GM12891 (cell line): Measurements from ENCODE around the gene ABHD6.
"Not testable (repeated sequence)": the region's sequence is repeated elsewhere in the genome, so short reads cannot be mapped to it uniquely, and the experiment has no call there.

Experiments used
- DNase-seq: peaks from one replicate; pipeline ENCODE4 v3.0.0; 2011; ENCODE audit warnings: low spot score; ENCODE audit not compliant: insufficient read length
- FAIRE-seq: peaks from 2 replicates; lab custom pipeline; 2011; peaks lifted over from hg19 to GRCh38; lab: Jason Lieb, UNC
- PAX5 ChIP-seq: IDR thresholded peaks from 2 replicates; pipeline ENCODE4 v1.6.1; 2011; ENCODE audit warnings: low read length, moderate library complexity, mild to moderate bottlenecking; ENCODE audit not compliant: insufficient read depth, severe bottlenecking
- POLR2A ChIP-seq: IDR thresholded peaks from 2 replicates; pipeline ENCODE4 v1.6.1; 2011; ENCODE audit warnings: low read depth, low read length, control low read depth
- POLR2AphosphoS5 ChIP-seq: IDR thresholded peaks from 2 replicates; pipeline ENCODE4 v1.6.1; 2011; ENCODE audit warnings: low read depth, low read length, control low read depth
- POU2F2 ChIP-seq: IDR thresholded peaks from 2 replicates; pipeline ENCODE4 v1.6.1; 2011; ENCODE audit warnings: low read depth, mild to moderate bottlenecking, control low read depth, low read length, moderate library complexity
- SPI1 ChIP-seq: IDR thresholded peaks from 2 replicates; pipeline ENCODE4 v1.6.1; 2011; ENCODE audit warnings: low read depth, low read length, control low read depth
- TAF1 ChIP-seq: IDR thresholded peaks from 2 replicates; pipeline ENCODE4 v1.6.1; 2011; ENCODE audit warnings: low read depth, low read length, control low read depth

Gene ABHD6

DNA sequence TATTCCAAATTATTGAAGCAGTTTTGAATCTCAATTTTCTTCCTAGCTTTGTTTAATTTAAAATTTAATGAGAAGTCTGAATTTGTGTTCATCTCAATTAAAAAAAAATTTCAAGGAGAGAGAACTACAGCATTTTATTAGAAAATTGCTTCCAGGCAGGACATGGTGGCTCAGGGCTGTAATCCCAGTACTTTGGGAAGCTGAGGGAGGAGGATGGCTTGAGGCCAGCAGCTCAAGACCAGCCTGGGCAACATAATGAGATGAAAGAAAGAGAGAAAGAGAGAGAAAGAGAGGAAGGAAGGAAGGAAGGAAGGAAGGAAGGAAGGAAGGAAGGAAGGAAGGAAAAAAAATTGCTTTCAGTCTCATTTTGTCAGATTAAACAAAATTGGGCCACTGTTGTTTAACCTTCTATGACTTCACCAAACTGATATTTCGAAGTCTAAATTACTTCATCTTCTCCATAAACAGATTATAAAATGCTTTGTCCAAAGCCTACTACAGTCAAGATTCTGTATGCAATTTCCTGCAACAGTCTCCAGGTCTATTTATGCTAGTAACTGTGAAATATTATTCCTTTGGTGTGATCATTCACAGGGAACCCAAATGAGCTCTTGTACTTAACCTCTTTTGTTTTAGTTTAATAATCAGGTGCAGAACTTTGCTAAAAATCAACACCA, 6.6 kb upstream of the ABHD6 start:
- TF ChIP-seq PAX5 (no peak), SPI1 (no peak), POU2F2 (no peak), TAF1 (no peak), POLR2A (no peak), POLR2AphosphoS5 (no peak)
- FAIRE-seq = no peak

GRCh38 chr3:58231666-58232065, 5.9 kb upstream of the ABHD6 start:
- FAIRE-seq = no peak
- no peak for TF ChIP-seq POLR2A
- no peak for TF ChIP-seq POLR2AphosphoS5
- no peak for TF ChIP-seq POU2F2
- TF ChIP-seq TAF1 = no peak
- TF ChIP-seq SPI1 = no peak
- no peak for TF ChIP-seq PAX5

More for the DNA sequence above, 6.6 kb upstream of the ABHD6 start:
- no peak for DNase-seq

DNA sequence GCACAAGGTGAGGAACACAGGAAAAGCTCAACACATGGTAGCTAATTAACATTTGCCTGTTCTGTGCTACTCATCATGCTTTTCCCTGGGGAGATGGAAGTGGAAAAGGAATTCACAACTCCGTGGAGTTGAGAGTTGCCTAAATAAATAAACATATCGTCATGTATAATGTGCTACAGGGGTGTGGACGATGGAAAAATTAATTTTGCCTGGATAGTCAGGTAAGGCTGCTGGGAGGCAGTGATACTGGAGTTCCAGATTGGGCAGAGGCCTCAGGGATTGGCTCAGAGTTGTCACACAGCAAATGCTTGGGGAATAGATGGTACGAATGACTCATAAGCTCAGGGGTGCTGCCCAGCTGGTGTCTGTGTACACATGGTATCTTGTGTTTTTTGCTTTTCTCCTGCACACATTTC, 3.1 kb upstream of the ABHD6 start:
- TF ChIP-seq POLR2A (no peak), POLR2AphosphoS5 (no peak), PAX5 (no peak), TAF1 (no peak), POU2F2 (no peak), SPI1 (no peak)
- FAIRE-seq (no peak), DNase-seq (no peak)

More at GRCh38 chr3:58231666-58232065, 5.9 kb upstream of the ABHD6 start:
- no peak for DNase-seq

- no peak for TF ChIP-seq POLR2AphosphoS5
- TF ChIP-seq POLR2A = no peak
- no peak for TF ChIP-seq POU2F2
- no peak for TF ChIP-seq SPI1
- TF ChIP-seq TAF1 = no peak
- no peak for TF ChIP-seq PAX5
- DNase-seq (no peak), FAIRE-seq (no peak)
Measured at GRCh38 chr3:58235970-58236369, 1.6 kb upstream of the ABHD6 start.

DNA sequence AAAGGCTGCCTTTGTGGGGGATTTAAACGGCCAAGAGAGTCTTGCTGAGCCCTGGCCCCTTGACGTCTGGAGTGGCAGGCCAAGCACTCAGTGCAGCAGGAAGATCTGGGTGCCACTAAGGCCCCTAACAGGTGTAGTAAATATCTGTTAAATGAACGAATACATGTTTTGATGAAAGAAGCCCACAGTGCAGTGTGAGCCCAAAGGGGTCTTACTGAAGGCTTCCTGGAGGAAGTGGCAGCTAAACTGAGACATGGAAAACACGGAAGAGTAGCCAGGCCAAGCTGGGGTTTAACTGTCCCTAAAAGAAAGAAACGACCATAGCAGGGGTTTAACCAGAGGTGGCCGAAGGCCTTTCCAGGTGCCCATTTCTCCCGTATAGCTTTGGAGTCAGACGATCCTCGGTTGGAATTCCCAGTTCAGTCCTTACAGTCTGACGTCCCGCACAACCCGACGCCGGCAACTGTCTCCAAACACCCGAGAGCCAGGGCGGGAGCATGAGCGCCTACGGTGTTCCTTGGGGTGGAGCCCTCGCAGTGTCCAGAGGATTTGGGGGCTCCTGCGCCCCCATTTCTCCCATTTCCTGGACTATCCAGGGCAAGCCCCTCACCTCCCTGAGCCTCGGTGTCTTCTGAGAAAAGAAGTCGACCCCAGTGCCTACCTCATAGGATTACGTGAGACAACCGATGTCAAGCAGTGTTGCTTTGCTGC, 910 bp upstream of the ABHD6 start:
- DNase-seq (no peak), FAIRE-seq (no peak)
- TF ChIP-seq SPI1 = no peak
- no peak for TF ChIP-seq POLR2AphosphoS5
- TF ChIP-seq POLR2A = no peak
- no peak for TF ChIP-seq PAX5
- TF ChIP-seq TAF1 = no peak
- TF ChIP-seq POU2F2 = no peak

GRCh38 chr3:58237941-58238681, 519 bp downstream of the ABHD6 start:
- DNase-seq = no peak
- TF ChIP-seq POU2F2 (no peak), SPI1 (no peak), TAF1 (no peak), PAX5 (no peak), POLR2A (no peak), POLR2AphosphoS5 (no peak)
- peak; percentile 76 for FAIRE-seq

GRCh38 chr3:58238830-58239229, 1.2 kb downstream of the ABHD6 start:
- TF ChIP-seq POLR2A (no peak), TAF1 (no peak), POU2F2 (no peak), POLR2AphosphoS5 (no peak), SPI1 (no peak), PAX5 (no peak)
- FAIRE-seq (no peak), DNase-seq (no peak)

DNA sequence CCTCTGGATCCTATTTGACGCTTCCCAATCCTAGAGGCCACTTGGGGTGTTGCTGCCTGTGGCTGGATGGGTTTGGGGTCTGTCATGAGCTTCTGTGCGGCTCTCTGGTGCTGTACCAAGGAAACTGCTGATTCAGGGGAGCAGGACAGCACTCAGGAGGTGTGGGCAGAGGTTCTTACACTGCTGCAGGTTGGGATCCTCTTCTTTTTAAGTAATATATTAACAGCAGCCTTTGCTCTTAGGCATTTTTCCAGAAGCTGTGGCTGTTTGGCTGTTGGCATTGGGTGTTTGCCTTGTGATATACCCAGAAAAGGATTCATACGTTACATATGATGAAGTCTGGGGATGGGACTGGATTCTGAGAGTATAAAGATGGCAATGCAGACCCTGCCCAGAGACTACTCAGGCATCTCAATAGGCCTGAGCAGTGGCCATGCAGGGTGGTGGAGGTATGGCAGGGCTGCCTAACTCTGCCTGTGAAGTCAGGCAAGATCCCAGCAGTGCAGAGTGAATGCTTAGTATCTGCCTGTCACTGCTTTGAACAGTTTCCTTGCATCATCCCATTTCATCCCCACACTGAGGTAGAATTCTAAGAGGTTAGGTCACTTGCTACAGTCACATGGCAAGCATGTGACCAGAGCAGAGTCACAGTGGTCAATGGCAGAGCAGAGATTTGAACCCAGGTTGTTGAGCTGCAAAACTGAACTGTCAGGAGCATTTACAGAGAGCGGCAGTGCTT, 3.9 kb downstream of the ABHD6 start:
- DNase-seq (no peak), FAIRE-seq (no peak)
- TF ChIP-seq PAX5 (no peak), POU2F2 (no peak), SPI1 (no peak), POLR2AphosphoS5 (no peak), POLR2A (no peak), TAF1 (no peak)

GRCh38 chr3:58242340-58242739, 4.7 kb downstream of the ABHD6 start:
- no peak for DNase-seq
- no peak for TF ChIP-seq TAF1
- no peak for TF ChIP-seq POLR2AphosphoS5
- no peak for TF ChIP-seq POLR2A
- no peak for FAIRE-seq

- not testable (repeated sequence) for DNase-seq, FAIRE-seq
Measured at GRCh38 chr3:58242860-58243259, 5.3 kb downstream of the ABHD6 start.
